HepG2 (cell line): ENCODE results near the gene POLA1.

ENCODE experiments used
- ETS1 ChIP-seq: sonication (generic); formaldehyde crosslinking; IDR thresholded peaks from 2 replicates; pipeline ENCODE4 v1.4.0; 2020; ENCODE audit warnings: missing genetic modification reagents
- JUND ChIP-seq: sonication (generic); formaldehyde crosslinking; IDR thresholded peaks from 2 replicates; pipeline ENCODE4 v1.8.0; 2022; ENCODE audit warnings: mild to moderate bottlenecking, missing genetic modification reagents
- REST ChIP-seq, 2 experiments: IDR thresholded peaks; 2 replicates each; pipeline ENCODE4 v1.6.1; 2011 to 2012; ENCODE audit warnings: low read length in 2 of 2, borderline replicate concordance in 1 of 2, low read depth in 1 of 2, mild to moderate bottlenecking in 1 of 2, moderate library complexity in 1 of 2
- TCF7 ChIP-seq: sonication (generic); IDR thresholded peaks from 2 replicates; pipeline ENCODE4 v1.6.1; 2016; ENCODE audit warnings: antibody characterized with exemption, low read depth
- ZNF225 ChIP-seq: sonication (generic); formaldehyde crosslinking; IDR thresholded peaks from 2 replicates; pipeline ENCODE4 v1.4.0; 2020; ENCODE audit warnings: mild to moderate bottlenecking, missing genetic modification reagents
- ZNF652 ChIP-seq: IDR thresholded peaks from 2 replicates; pipeline ENCODE4 v1.6.1; 2016; ENCODE audit warnings: low read depth, borderline replicate concordance
- TF ChIP-seq, protein P1 (sequence below), 2 experiments: sonication (generic) in 1 of 2; formaldehyde crosslinking in 1 of 2; IDR thresholded peaks; 2 replicates each; pipeline versions ENCODE4 v1.5.1 to v1.6.1; 2011 to 2020; ENCODE audit warnings: borderline replicate concordance in 1 of 2, low read depth in 1 of 2, low read length in 1 of 2, mild to moderate bottlenecking in 1 of 2, missing genetic modification reagents in 1 of 2, moderate library complexity in 1 of 2

DNA sequence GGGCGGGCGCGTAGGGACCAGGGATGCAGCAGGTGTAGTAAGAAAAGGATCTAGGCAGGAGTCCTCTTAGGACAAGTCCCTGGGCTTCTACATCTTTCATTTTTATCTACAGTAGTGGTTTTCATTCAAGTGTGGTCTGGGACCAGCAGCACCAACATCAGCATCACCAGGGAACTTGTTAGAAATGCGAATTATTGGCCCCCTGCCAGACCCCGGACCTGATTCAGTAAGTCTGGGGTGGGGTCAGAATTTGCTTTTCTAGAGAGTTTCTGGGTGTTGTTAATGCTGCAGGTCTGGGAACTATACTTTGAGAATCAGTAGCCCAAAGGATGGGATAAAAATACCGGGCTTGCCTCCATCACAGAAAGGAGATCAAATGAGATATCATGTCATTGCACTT lies 45.2 kb upstream of the POLA1 start:
- TF ChIP-seq REST (IDR thresholded peaks at IDR 0.05; ENCODE audit: borderline replicate concordance in 1 of 2, low read depth in 1 of 2, low read length in 2 of 2): no peak
- TF ChIP-seq JUND (CRISPR knock-in tag): no peak
- TF ChIP-seq ETS1 (CRISPR knock-in tag): no peak
- TF ChIP-seq ZNF225: no peak
- TF ChIP-seq TCF7: no peak
- no peak for TF ChIP-seq ZNF652 (CRISPR knock-in tag)
- TF ChIP-seq, protein P1, sequence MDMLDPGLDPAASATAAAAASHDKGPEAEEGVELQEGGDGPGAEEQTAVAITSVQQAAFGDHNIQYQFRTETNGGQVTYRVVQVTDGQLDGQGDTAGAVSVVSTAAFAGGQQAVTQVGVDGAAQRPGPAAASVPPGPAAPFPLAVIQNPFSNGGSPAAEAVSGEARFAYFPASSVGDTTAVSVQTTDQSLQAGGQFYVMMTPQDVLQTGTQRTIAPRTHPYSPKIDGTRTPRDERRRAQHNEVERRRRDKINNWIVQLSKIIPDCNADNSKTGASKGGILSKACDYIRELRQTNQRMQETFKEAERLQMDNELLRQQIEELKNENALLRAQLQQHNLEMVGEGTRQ (IDR thresholded peaks at IDR 0.05; ENCODE audit: low read depth, low read length): no peak
- TF ChIP-seq, protein P1 (CRISPR knock-in tag; IDR thresholded peaks at IDR 0.05; ENCODE audit: borderline replicate concordance): no peak
